Osteoblast (primary cell): ENCODE results near the gene PACS2. TPM values are rescaled to one million over a fixed set of nuclear protein-coding genes. Genes with fewer than 3 reads are reported as not detected.

Experiments
- DNase-seq: peaks from one replicate; pipeline ENCODE4 v3.0.0; 2011; ENCODE audit warnings: low spot score, mixed read lengths; ENCODE audit not compliant: insufficient read length; ENCODE audit errors: missing footprints
- H2AFZ ChIP-seq: 2 replicates; pipeline ENCODE4 v1.6.0; 2011; ENCODE audit warnings: mild to moderate bottlenecking, low read length
- H3K27ac ChIP-seq: 2 replicates; pipeline ENCODE4 v1.5.1; 2011; ENCODE audit warnings: mild to moderate bottlenecking, low read depth, low read length, moderate library complexity
- H3K27me3 ChIP-seq: 2 replicates; pipeline ENCODE4 v1.6.0; 2012; ENCODE audit warnings: mild to moderate bottlenecking, control low read depth, inconsistent platforms, low read length, moderate library complexity; ENCODE audit not compliant: insufficient read depth
- H3K36me3 ChIP-seq: 2 replicates; pipeline ENCODE4 v1.5.1; 2011; ENCODE audit warnings: mild to moderate bottlenecking, low read length, control low read depth, moderate library complexity; ENCODE audit not compliant: insufficient read depth
- H3K4me1 ChIP-seq: 2 replicates; pipeline ENCODE4 v1.5.1; 2011; ENCODE audit warnings: mild to moderate bottlenecking, low read length, control low read depth, moderate library complexity; ENCODE audit not compliant: insufficient read depth
- H3K4me2 ChIP-seq: 2 replicates; pipeline ENCODE4 v1.6.0; 2011; ENCODE audit warnings: mild to moderate bottlenecking, low read length; ENCODE audit not compliant: insufficient read depth
- H3K4me3 ChIP-seq: fragments of 200-600 bp; sonication (generic); 3 replicates; pipeline ENCODE4 v1.5.1; 2012; ENCODE audit warnings: mild to moderate bottlenecking, low read length, inconsistent platforms; ENCODE audit not compliant: insufficient read depth
- H3K79me2 ChIP-seq: 2 replicates; pipeline ENCODE4 v1.6.0; 2012; ENCODE audit warnings: mild to moderate bottlenecking, low read length, control low read depth, inconsistent platforms; ENCODE audit not compliant: insufficient read depth
- H3K9me3 ChIP-seq: 2 replicates; pipeline ENCODE4 v1.5.1; 2011; ENCODE audit warnings: low read depth, low read length, control low read depth
- H4K20me1 ChIP-seq: 2 replicates; pipeline ENCODE4 v1.6.0; 2012; ENCODE audit warnings: mild to moderate bottlenecking, low read length, control low read depth; ENCODE audit not compliant: insufficient read depth
- CTCF ChIP-seq: IDR thresholded peaks from 2 replicates; pipeline ENCODE4 v1.5.1; 2011; ENCODE audit warnings: mild to moderate bottlenecking, low read depth, low read length, moderate library complexity; ENCODE audit errors: extremely low read depth
- total RNA-seq: library from RNA; depleted of rRNA; stranded (reverse); fragments of >200 nt; gene quantifications from 2 replicates; pipeline ENCODE4 v1.2.3, GENCODE V29; 2012

Gene PACS2
- total RNA-seq, 1 donor = 81.1 TPM

- no peaks in the 10 kb centered on the region for H3K9me3 ChIP-seq
- H3K27ac ChIP-seq = no peak overlapping the region
- H2AFZ ChIP-seq = no peak overlapping the region
- no peaks in the 10 kb centered on the region for H3K36me3 ChIP-seq
- no peak overlapping the region for H3K4me2 ChIP-seq
- DNase-seq = no peak
- no peak overlapping the region for H3K4me3 ChIP-seq
- no peak for TF ChIP-seq CTCF
- peaks cover 5% of the 10 kb centered on the region for H4K20me1 ChIP-seq
- H3K27me3 ChIP-seq = no peaks in the 10 kb centered on the region
- peaks cover 12% of the 10 kb centered on the region for H3K79me2 ChIP-seq
- peaks cover 4% of the 10 kb centered on the region for H3K4me1 ChIP-seq
These were observed 10.6 kb upstream of the PACS2 start for GRCh38 chr14:105303949-105304348.

GRCh38 chr14:105304565-105304964 is 10.0 kb upstream of the PACS2 start:
- TF ChIP-seq CTCF = no peak
- H4K20me1 ChIP-seq = peaks cover 3% of the 10 kb centered on the region
- no peak overlapping the region for H3K4me3 ChIP-seq
- H3K4me1 ChIP-seq = peaks cover under 1% of the 10 kb centered on the region
- no peaks in the 10 kb centered on the region for H3K27me3 ChIP-seq
- no peak for DNase-seq
- peaks cover 6% of the 10 kb centered on the region for H3K79me2 ChIP-seq
- H3K27ac ChIP-seq = no peak overlapping the region
- no peak overlapping the region for H3K4me2 ChIP-seq
- no peaks in the 10 kb centered on the region for H3K9me3 ChIP-seq
- no peak overlapping the region for H2AFZ ChIP-seq
- H3K36me3 ChIP-seq = no peaks in the 10 kb centered on the region

- Histone ChIP-seq H3K27ac (no peak overlapping the region), H3K27me3 (no peaks in the 10 kb centered on the region), H3K4me2 (no peak overlapping the region), H3K36me3 (no peaks in the 10 kb centered on the region), H3K9me3 (no peaks in the 10 kb centered on the region), H3K4me1 (no peaks in the 10 kb centered on the region), H4K20me1 (no peaks in the 10 kb centered on the region), H3K79me2 (no peaks in the 10 kb centered on the region), H3K4me3 (no peak overlapping the region), H2AFZ (no peak overlapping the region)
- DNase-seq = no peak
- no peak for TF ChIP-seq CTCF
These were observed 9.2 kb upstream of the PACS2 start for GRCh38 chr14:105305345-105305744.

- Histone ChIP-seq H4K20me1 (no peaks in the 10 kb centered on the region), H3K79me2 (no peaks in the 10 kb centered on the region), H3K36me3 (no peaks in the 10 kb centered on the region), H2AFZ (no peak overlapping the region), H3K4me1 (no peaks in the 10 kb centered on the region), H3K27ac (no peak overlapping the region), H3K4me2 (no peak overlapping the region), H3K9me3 (no peaks in the 10 kb centered on the region), H3K4me3 (no peak overlapping the region), H3K27me3 (no peaks in the 10 kb centered on the region)
- no peak for TF ChIP-seq CTCF
- no peak for DNase-seq
These were observed 8.8 kb upstream of the PACS2 start for GRCh38 chr14:105305791-105306190.
